Measurements from ENCODE around the gene B4GALNT4.

DNA sequence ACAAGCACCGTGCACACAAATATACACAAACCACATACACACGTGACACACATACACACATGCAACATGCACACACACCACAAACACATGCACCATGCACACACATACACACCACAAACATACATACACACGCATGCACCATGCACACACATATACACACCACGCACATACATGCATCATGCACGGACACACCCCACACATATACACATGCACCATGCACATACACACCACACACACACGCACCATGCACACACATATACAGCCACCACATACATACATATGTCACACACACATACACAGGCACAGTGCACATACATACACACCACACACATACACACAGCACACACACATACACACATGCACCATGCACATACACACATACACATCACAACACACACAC lies 12.7 kb upstream of the B4GALNT4 start:
- no peak for TF ChIP-seq POLR2A (IDR thresholded peaks at IDR 0.05)
- TF ChIP-seq, protein P1, sequence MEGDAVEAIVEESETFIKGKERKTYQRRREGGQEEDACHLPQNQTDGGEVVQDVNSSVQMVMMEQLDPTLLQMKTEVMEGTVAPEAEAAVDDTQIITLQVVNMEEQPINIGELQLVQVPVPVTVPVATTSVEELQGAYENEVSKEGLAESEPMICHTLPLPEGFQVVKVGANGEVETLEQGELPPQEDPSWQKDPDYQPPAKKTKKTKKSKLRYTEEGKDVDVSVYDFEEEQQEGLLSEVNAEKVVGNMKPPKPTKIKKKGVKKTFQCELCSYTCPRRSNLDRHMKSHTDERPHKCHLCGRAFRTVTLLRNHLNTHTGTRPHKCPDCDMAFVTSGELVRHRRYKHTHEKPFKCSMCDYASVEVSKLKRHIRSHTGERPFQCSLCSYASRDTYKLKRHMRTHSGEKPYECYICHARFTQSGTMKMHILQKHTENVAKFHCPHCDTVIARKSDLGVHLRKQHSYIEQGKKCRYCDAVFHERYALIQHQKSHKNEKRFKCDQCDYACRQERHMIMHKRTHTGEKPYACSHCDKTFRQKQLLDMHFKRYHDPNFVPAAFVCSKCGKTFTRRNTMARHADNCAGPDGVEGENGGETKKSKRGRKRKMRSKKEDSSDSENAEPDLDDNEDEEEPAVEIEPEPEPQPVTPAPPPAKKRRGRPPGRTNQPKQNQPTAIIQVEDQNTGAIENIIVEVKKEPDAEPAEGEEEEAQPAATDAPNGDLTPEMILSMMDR (IDR thresholded peaks at IDR 0.05): no peak
